Sigmoid colon (tissue), 4 donors: ENCODE measurements around the gene CAMTA1.

ENCODE experiments used
- CTCF ChIP-seq, 4 experiments: fragments of 450-650 bp in 3 of 4; fragments of 200-600 bp in 1 of 4; IDR thresholded peaks; one replicate each; pipeline ENCODE4 v1.5.1; 2016 to 2019; ENCODE audit warnings: antibody characterized with exemption in 4 of 4, mild to moderate bottlenecking in 3 of 4, moderate library complexity in 2 of 4
- POLR2AphosphoS5 ChIP-seq, 4 donors: sonication (generic); formaldehyde crosslinking; IDR thresholded peaks; one replicate each; pipeline ENCODE4 v1.6.1; 2017; ENCODE audit warnings: antibody characterized with exemption in 4 of 4

- TF ChIP-seq CTCF (IDR thresholded peaks at IDR 0.05) (no peak), POLR2AphosphoS5 (IDR thresholded peaks at IDR 0.05) (no peak)
These were observed 225.4 kb downstream of the CAMTA1 start for GRCh38 chr1:7010534-7011200.
